H1 (cell line): ENCODE results near the gene DCDC1. TPM values are rescaled to one million over a fixed set of nuclear protein-coding genes. Genes with fewer than 3 reads are reported as not detected.

Experiments used
- CTCF ChIA-PET: fragments of 300-600 bp; sonication (Branson Sonifier 250); formaldehyde crosslinking; loops from one replicate; lab custom pipeline; 2021; ENCODE audit not compliant: partially characterized antibody; lab: Charles Lee
- POLR2A ChIA-PET: fragments of 300-600 bp; sonication (Branson Sonifier 250); formaldehyde crosslinking; loops from one replicate; lab custom pipeline; 2021; ENCODE audit warnings: inconsistent platforms; ENCODE audit not compliant: partially characterized antibody; lab: Charles Lee
- DNase-seq, 2 experiments: peaks; one replicate each; pipeline versions ENCODE4 v3.0.0 to v3.0.0-alpha.2; 2010 to 2022; ENCODE audit warnings: low spot score in 2 of 2, low read depth in 1 of 2, mixed read lengths in 1 of 2
- FAIRE-seq: peaks from 2 replicates; lab custom pipeline; 2011; peaks lifted over from hg19 to GRCh38; lab: Jason Lieb, UNC
- H2AFZ ChIP-seq: 2 replicates; pipeline ENCODE4 v1.8.1; 2012; ENCODE audit warnings: low read length, inconsistent platforms
- H2AK5ac ChIP-seq: 2 replicates; pipeline ENCODE4 v1.6.1; 2013; ENCODE audit warnings: low read depth, low read length
- H2BK120ac ChIP-seq: replicated peaks from 2 replicates; pipeline ENCODE3; 2013; ENCODE audit warnings: low read depth, low read length, inconsistent platforms
- H2BK12ac ChIP-seq: 2 replicates; pipeline ENCODE4 v1.6.1; 2013; ENCODE audit warnings: low read depth, low read length
- H2BK15ac ChIP-seq: 2 replicates; pipeline ENCODE4 v1.6.1; 2013; ENCODE audit warnings: low read length
- H2BK20ac ChIP-seq: 2 replicates; pipeline ENCODE4 v1.6.1; 2013; ENCODE audit warnings: low read length
- H2BK5ac ChIP-seq: 2 replicates; pipeline ENCODE4 v1.6.1; 2013; ENCODE audit warnings: low read depth, low read length
- H3K14ac ChIP-seq: 2 replicates; pipeline ENCODE4 v1.6.1; 2013; ENCODE audit warnings: inconsistent platforms; ENCODE audit not compliant: insufficient read length
- H3K18ac ChIP-seq: 2 replicates; pipeline ENCODE4 v1.6.1; 2013; ENCODE audit warnings: low read length; ENCODE audit errors: extremely low read depth
- H3K23ac ChIP-seq: 2 replicates; pipeline ENCODE4 v1.6.1; 2013; ENCODE audit warnings: inconsistent platforms; ENCODE audit not compliant: insufficient read length
- H3K23me2 ChIP-seq: 2 replicates; pipeline ENCODE4 v1.6.1; 2013; ENCODE audit warnings: low read depth, low read length
- H3K27ac ChIP-seq: 2 replicates; pipeline ENCODE4 v1.6.1; 2011; ENCODE audit warnings: low read depth, low read length, inconsistent platforms
- H3K27me3 ChIP-seq, 4 experiments: replicated peaks in 1 of 4; 1 replicate in 1 of 4; 2 replicates in 3 of 4; pipeline versions ENCODE4 v1.6.1 to v1.8.1; 2011 to 2013; ENCODE audit warnings: low read length in 3 of 4, mild to moderate bottlenecking in 3 of 4, inconsistent platforms in 2 of 4, mixed read lengths in 2 of 4, moderate library complexity in 1 of 4; ENCODE audit not compliant: control insufficient read depth in 3 of 4, insufficient read depth in 3 of 4; ENCODE audit errors: extremely low read depth in 1 of 4
- H3K36me3 ChIP-seq, 4 experiments: 2 replicates each; pipeline versions ENCODE4 v1.6.1 to v1.8.1; 2011 to 2013; ENCODE audit warnings: mild to moderate bottlenecking in 4 of 4, low read length in 3 of 4, moderate library complexity in 2 of 4, control low read depth in 1 of 4, inconsistent platforms in 1 of 4; ENCODE audit not compliant: insufficient read depth in 4 of 4, control insufficient read depth in 2 of 4
- H3K4ac ChIP-seq: replicated peaks from 2 replicates; pipeline ENCODE3; 2013; ENCODE audit warnings: low read length, low read depth, mixed read lengths, inconsistent platforms; ENCODE audit not compliant: insufficient read length
- H3K4me1 ChIP-seq, 4 experiments: replicated peaks in 1 of 4; 1 replicate in 1 of 4; 2 replicates in 3 of 4; pipeline versions ENCODE4 v1.6.1 to v1.8.1; 2011 to 2013; ENCODE audit warnings: low read length in 3 of 4, inconsistent platforms in 2 of 4, mixed read lengths in 1 of 4; ENCODE audit not compliant: insufficient read depth in 4 of 4, control insufficient read depth in 3 of 4
- H3K4me2 ChIP-seq, 2 experiments: 2 replicates each; pipeline versions ENCODE4 v1.6.1 to v1.8.1; 2011 to 2013; ENCODE audit warnings: low read depth in 2 of 2, low read length in 2 of 2, control low read depth in 1 of 2, inconsistent platforms in 1 of 2, mild to moderate bottlenecking in 1 of 2; ENCODE audit not compliant: insufficient read depth in 1 of 2
- H3K4me3 ChIP-seq, 4 experiments: fragments of 200-600, 300-600 bp in 1 of 4; sonication (generic), shearing (Covaris generic), sonication (Bioruptor Twin) in 1 of 4; 2 replicates each; pipeline versions ENCODE4 v1.5.1 to v1.8.1; 2011 to 2016; ENCODE audit warnings: low read length in 4 of 4, low read depth in 3 of 4, control low read depth in 2 of 4, inconsistent platforms in 2 of 4, mild to moderate bottlenecking in 2 of 4, mixed read lengths in 1 of 4, moderate library complexity in 1 of 4; ENCODE audit not compliant: insufficient read depth in 2 of 4; ENCODE audit errors: extremely low read depth in 1 of 4
- H3K56ac ChIP-seq: replicated peaks from 2 replicates; pipeline ENCODE3; 2013; ENCODE audit warnings: low read depth, mild to moderate bottlenecking, mixed read lengths, low read length, inconsistent platforms; ENCODE audit not compliant: insufficient read length
- H3K79me1 ChIP-seq: 2 replicates; pipeline ENCODE4 v1.6.1; 2013; ENCODE audit warnings: low read depth, low read length, control low read depth
- H3K79me2 ChIP-seq, 2 experiments: 2 replicates each; pipeline versions ENCODE4 v1.6.1 to v1.8.1; 2012 to 2013; ENCODE audit warnings: low read length in 2 of 2, mild to moderate bottlenecking in 2 of 2, inconsistent platforms in 1 of 2; ENCODE audit not compliant: insufficient read depth in 2 of 2, control insufficient read depth in 1 of 2
- H3K9ac ChIP-seq, 4 experiments: replicated peaks in 1 of 4; 1 replicate in 1 of 4; 2 replicates in 3 of 4; pipeline versions ENCODE4 v1.6.1 to v1.8.1; 2011 to 2013; ENCODE audit warnings: low read depth in 3 of 4, low read length in 3 of 4, control low read depth in 2 of 4, mild to moderate bottlenecking in 2 of 4, moderate library complexity in 2 of 4, inconsistent platforms in 1 of 4; ENCODE audit errors: extremely low read depth in 1 of 4
- H3K9me3 ChIP-seq, 2 experiments: 2 replicates each; pipeline versions ENCODE4 v1.6.1 to v1.8.1; 2012 to 2013; ENCODE audit warnings: mild to moderate bottlenecking in 2 of 2, moderate library complexity in 2 of 2, control low read depth in 1 of 2, inconsistent platforms in 1 of 2, low read depth in 1 of 2, low read length in 1 of 2, mixed read lengths in 1 of 2; ENCODE audit not compliant: insufficient read depth in 2 of 2
- H4K20me1 ChIP-seq, 2 experiments: replicated peaks in 1 of 2; 2 replicates each; pipeline versions ENCODE3 to v1.8.1; 2011 to 2013; ENCODE audit warnings: inconsistent platforms in 2 of 2, low read length in 2 of 2, mild to moderate bottlenecking in 1 of 2; ENCODE audit not compliant: insufficient read depth in 2 of 2, control insufficient read depth in 1 of 2
- H4K5ac ChIP-seq: 2 replicates; pipeline ENCODE4 v1.6.1; 2013; ENCODE audit warnings: low read length, low read depth, mixed read lengths, inconsistent platforms; ENCODE audit not compliant: insufficient read length
- H4K8ac ChIP-seq: 2 replicates; pipeline ENCODE4 v1.8.0; 2013; ENCODE audit warnings: mild to moderate bottlenecking, moderate library complexity, low read length, inconsistent platforms; ENCODE audit not compliant: insufficient read depth; ENCODE audit errors: extremely low read depth
- H4K91ac ChIP-seq: replicated peaks from 2 replicates; pipeline ENCODE3; 2013; ENCODE audit warnings: low read length, mixed read lengths, inconsistent platforms; ENCODE audit not compliant: insufficient read length
- BRCA1 ChIP-seq: IDR thresholded peaks from 2 replicates; pipeline ENCODE4 v1.6.1; 2012; ENCODE audit warnings: low read depth, low read length, improper control_type of control experiment
- CBX5 ChIP-seq: fragments of 300-800, 300-1000 bp; sonication (generic); IDR thresholded peaks from 2 replicates; pipeline ENCODE4 v1.7.1; 2016; ENCODE audit warnings: antibody characterized with exemption, low read length, low read depth
- CREB1 ChIP-seq: IDR thresholded peaks from 2 replicates; pipeline ENCODE4 v1.6.1; 2012; ENCODE audit warnings: inconsistent platforms
- POLR2A ChIP-seq, 2 experiments: IDR thresholded peaks; 1 replicate in 1 of 2; 2 replicates in 1 of 2; pipeline ENCODE4 v1.6.1; 2011; ENCODE audit warnings: low read depth in 2 of 2, low read length in 2 of 2, mild to moderate bottlenecking in 2 of 2; ENCODE audit errors: control extremely low read depth in 1 of 2
- RAD21 ChIP-seq, 2 experiments: IDR thresholded peaks in 1 of 2; conservative IDR thresholded peaks in 1 of 2; 2 replicates each; pipeline ENCODE4 v1.6.1; 2011; ENCODE audit warnings: low read depth in 2 of 2, low read length in 2 of 2, improper control_type of control experiment in 1 of 2, inconsistent platforms in 1 of 2, mild to moderate bottlenecking in 1 of 2, moderate library complexity in 1 of 2
- RBBP5 ChIP-seq: IDR thresholded peaks from 2 replicates; pipeline ENCODE4 v1.7.1; 2012; ENCODE audit warnings: low read depth, mild to moderate bottlenecking, inconsistent platforms, low read length, moderate library complexity, borderline replicate concordance
- RFX5 ChIP-seq: IDR thresholded peaks from 2 replicates; pipeline ENCODE4 v1.6.1; 2011; ENCODE audit warnings: low read depth, low read length, improper control_type of control experiment, borderline replicate concordance
- RNF2 ChIP-seq: fragments of 200-900, 300-1000 bp; sonication (generic); IDR thresholded peaks from 2 replicates; pipeline ENCODE4 v1.7.1; 2016; ENCODE audit warnings: borderline replicate concordance, low read depth, mild to moderate bottlenecking, antibody characterized with exemption, low read length; ENCODE audit not compliant: poor library complexity, severe bottlenecking; ENCODE audit errors: missing control alignments
- SIRT6 ChIP-seq: IDR thresholded peaks from one replicate; pipeline ENCODE4 v1.7.1; 2012; ENCODE audit warnings: low read length, inconsistent platforms
- TAF1 ChIP-seq: IDR thresholded peaks from 2 replicates; pipeline ENCODE4 v1.6.1; 2011; ENCODE audit warnings: mild to moderate bottlenecking, low read depth, low read length
- TBP ChIP-seq: IDR thresholded peaks from 2 replicates; pipeline ENCODE4 v1.6.1; 2011; ENCODE audit warnings: low read depth, low read length, improper control_type of control experiment
- ZNF274 ChIP-seq: IDR thresholded peaks from 2 replicates; pipeline ENCODE4 v1.7.0; 2012; ENCODE audit warnings: low read length, borderline replicate concordance; ENCODE audit errors: extremely low read depth
- WGBS, 2 experiments: shearing (Covaris generic) in 1 of 2; methylation state at CpG; one replicate each; pipeline versions ENCODE4 v1.1.6 to v1.1.7; 2013 to 2015; ENCODE audit warnings: low lambda C conversion rate in 2 of 2, mixed read lengths in 2 of 2, inconsistent platforms in 1 of 2, low coverage in 1 of 2, missing lambda C conversion rate in 1 of 2; ENCODE audit not compliant: insufficient replicate concordance in 2 of 2, insufficient coverage in 1 of 2, insufficient read length in 1 of 2; ENCODE audit errors: extremely low coverage in 1 of 2, missing lambda C conversion rate in 1 of 2; 5-methylcytosine and 5-hydroxymethylcytosine counted together
- polyA plus RNA-seq, 7 experiments: library from polyadenylated mRNA; depleted of rRNA in 3 of 7; stranded (reverse) in 5 of 7; unstranded in 2 of 7; fragments of >200 nt in 5 of 7; fragments of 200-250 nt in 2 of 7; gene quantifications; 1 replicate in 5 of 7; 2 replicates in 1 of 7; 4 replicates in 1 of 7; pipeline versions ENCODE4 v1.2.1 to v1.2.3, GENCODE V29; 2011 to 2013; ENCODE audit warnings: missing spikeins in 2 of 7, mixed read lengths in 2 of 7
- total RNA-seq: library from RNA; stranded (reverse); fragmentation: NEBNext Ultra II Directional; extraction: Animal tissue kit (Norgen Biotek cat#: 25700); gene quantifications from 2 replicates; pipeline ENCODE4 v1.2.1, GENCODE V29; 2021
- TF ChIP-seq, protein P1 (sequence below): IDR thresholded peaks from 2 replicates; pipeline ENCODE4 v1.6.1; 2012; ENCODE audit warnings: low read length, inconsistent platforms

The DCDC1 gene
- total and polyA plus RNA-seq, 2 of the 8 experiments (the other 6 are each of a cell fraction or from before 2014, with no cell fraction given) = 0.15 to 0.56 TPM

DNA sequence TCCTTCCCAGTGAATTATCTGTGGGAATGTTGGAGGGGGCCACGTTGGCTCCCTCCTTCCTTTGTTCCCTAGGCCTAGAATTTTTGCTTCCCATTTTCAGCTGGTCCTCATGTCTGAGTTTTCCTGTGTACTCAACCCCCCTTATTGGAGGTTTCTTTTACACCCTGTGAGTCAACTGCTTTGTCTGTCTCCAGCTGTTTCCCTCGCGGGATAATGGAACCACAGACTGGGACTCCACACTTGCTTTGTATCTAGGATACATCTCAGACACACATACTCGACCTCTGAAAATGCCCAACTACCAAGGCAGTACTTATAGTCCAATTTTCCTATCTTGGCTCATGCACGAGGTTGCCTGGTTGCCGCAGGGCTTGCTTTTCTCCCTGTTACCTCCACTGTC, 430.7 kb downstream of the DCDC1 start:
- Histone ChIP-seq H3K36me3 (no peaks in the 10 kb centered on the region; a peak in 1 of 8 replicates), H2BK5ac (no peak overlapping the region), H2BK20ac (no peak overlapping the region), H4K8ac (no peak overlapping the region), H3K27ac (no peak overlapping the region), H2BK120ac (no peak overlapping the region), H3K4me3 (no peak overlapping the region), H3K9me3 (peaks cover 4 to 6% of the 10 kb centered on the region in 2 experiments; a peak in 2 of 4 replicates), H3K79me2 (no peaks in the 10 kb centered on the region), H3K4me2 (no peak overlapping the region), H3K14ac (no peak overlapping the region), H3K18ac (no peak overlapping the region), H3K23me2 (no peaks in the 10 kb centered on the region), H3K23ac (no peak overlapping the region), H3K79me1 (no peaks in the 10 kb centered on the region), H2AK5ac (no peak overlapping the region), H3K4ac (no peak overlapping the region), H4K20me1 (no peaks in the 10 kb centered on the region), H2BK15ac (no peak overlapping the region), H3K56ac (no peak overlapping the region), H4K5ac (no peak overlapping the region), H3K27me3 (no peaks in the 10 kb centered on the region), H4K91ac (no peak overlapping the region), H3K9ac (no peak overlapping the region), H3K4me1 (no peaks in the 10 kb centered on the region), H2AFZ (no peak overlapping the region), H2BK12ac (no peak overlapping the region)
- ChIA-PET CTCF (interaction anchor here (0.6 to 1.4 kb wide), 2 partner anchors 16 to 302 kb away, joined by 3 read pairs; no protein-coding TSS in a partner anchor), POLR2A (no interaction called here)
- 89% methylated on average over 5 of the region's 6 CpGs; no CpG with 5 or more reads in 1 of the 2 experiments for WGBS, 2 experiments
- FAIRE-seq = no peak
- DNase-seq = no peak
- TF ChIP-seq TBP (no peak), POLR2A (IDR thresholded peaks at IDR 0.05; ENCODE audit: control extremely low read depth in 1 of 2, low read depth in 2 of 2, low read length in 2 of 2) (no peak), RBBP5 (no peak), RNF2 (no peak), TAF1 (no peak), RFX5 (no peak), CREB1 (no peak), SIRT6 (no peak), RAD21 (IDR thresholded peaks at IDR 0.05 in 1 of 2, conservative IDR thresholded peaks at IDR 0.05 in 1 of 2; ENCODE audit: low read depth in 2 of 2, low read length in 2 of 2) (no peak), BRCA1 (no peak), CBX5 (no peak), ZNF274 (no peak)
- TF ChIP-seq, protein P1, sequence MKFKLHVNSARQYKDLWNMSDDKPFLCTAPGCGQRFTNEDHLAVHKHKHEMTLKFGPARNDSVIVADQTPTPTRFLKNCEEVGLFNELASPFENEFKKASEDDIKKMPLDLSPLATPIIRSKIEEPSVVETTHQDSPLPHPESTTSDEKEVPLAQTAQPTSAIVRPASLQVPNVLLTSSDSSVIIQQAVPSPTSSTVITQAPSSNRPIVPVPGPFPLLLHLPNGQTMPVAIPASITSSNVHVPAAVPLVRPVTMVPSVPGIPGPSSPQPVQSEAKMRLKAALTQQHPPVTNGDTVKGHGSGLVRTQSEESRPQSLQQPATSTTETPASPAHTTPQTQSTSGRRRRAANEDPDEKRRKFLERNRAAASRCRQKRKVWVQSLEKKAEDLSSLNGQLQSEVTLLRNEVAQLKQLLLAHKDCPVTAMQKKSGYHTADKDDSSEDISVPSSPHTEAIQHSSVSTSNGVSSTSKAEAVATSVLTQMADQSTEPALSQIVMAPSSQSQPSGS = no peak
